GM11168 (cell line): Measurements from ENCODE around the gene TAAR6.
"Not testable (repeated sequence)": the region's sequence is repeated elsewhere in the genome, so short reads cannot be mapped to it uniquely, and the experiment has no call there.

Experiments
- in situ Hi-C: fragments of 300-500 bp; cut with MboI; formaldehyde crosslinking; loops from one replicate; pipeline ENCODE4 v1.12.0; 2022; ENCODE audit warnings: low sequenced_read_pairs; ENCODE audit not compliant: unreplicated experiment

Gene TAAR6, protein sequence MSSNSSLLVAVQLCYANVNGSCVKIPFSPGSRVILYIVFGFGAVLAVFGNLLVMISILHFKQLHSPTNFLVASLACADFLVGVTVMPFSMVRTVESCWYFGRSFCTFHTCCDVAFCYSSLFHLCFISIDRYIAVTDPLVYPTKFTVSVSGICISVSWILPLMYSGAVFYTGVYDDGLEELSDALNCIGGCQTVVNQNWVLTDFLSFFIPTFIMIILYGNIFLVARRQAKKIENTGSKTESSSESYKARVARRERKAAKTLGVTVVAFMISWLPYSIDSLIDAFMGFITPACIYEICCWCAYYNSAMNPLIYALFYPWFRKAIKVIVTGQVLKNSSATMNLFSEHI

DNA sequence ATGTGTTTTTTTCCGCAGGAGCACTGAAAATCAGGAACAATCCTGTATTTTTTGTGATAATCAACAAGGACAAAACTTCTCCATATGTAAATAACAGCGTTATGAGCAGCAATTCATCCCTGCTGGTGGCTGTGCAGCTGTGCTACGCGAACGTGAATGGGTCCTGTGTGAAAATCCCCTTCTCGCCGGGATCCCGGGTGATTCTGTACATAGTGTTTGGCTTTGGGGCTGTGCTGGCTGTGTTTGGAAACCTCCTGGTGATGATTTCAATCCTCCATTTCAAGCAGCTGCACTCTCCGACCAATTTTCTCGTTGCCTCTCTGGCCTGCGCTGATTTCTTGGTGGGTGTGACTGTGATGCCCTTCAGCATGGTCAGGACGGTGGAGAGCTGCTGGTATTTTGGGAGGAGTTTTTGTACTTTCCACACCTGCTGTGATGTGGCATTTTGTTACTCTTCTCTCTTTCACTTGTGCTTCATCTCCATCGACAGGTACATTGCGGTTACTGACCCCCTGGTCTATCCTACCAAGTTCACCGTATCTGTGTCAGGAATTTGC lies at the start of gene TAAR6:
TSS of gene TAAR6 (plus strand) at position 102 of the 557 bp plus-strand sequence. CDS start at position 102, 0 bp downstream.
- in situ Hi-C loops = no loop called here

DNA sequence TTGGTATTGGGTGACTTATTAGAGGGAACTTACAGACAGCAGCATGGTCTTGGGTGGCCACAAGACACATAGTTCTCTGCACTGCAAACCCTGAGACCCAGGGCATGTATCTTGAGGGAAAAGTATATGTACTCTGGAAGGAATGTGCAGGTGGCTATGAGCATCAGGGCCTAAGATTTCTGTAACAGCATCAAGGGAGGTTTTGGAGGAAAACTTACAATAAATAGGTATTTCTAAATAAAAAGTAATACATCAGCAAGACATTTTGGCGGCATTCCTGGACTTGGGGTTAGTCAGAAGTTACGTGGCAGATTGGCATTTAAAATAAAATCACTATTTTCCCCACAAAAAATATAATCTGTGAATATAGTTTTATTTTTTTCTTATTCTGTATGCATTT lies 49.2 kb upstream of the TAAR6 start:
- in situ Hi-C loops = no loop called here

DNA sequence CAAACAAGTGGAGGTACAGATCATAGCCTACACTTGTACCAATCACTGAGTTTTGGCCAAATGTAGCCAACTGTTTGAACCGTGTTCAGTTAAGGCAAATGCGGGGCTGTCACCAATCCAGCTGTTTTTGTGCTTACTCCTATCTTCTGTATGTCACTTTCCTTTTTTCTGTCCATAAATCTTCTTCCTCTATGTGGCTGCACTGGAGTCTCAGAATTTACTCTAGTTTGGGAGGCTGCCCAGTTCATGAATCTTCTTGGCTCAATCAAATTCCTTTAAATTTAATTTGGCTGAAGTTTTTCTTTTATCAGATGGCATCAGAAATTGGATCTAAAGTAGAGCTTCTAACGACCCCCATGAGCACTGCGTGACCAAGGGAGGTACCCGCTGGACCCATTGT lies 45.5 kb upstream of the TAAR6 start:
- in situ Hi-C loops = no loop called here

DNA sequence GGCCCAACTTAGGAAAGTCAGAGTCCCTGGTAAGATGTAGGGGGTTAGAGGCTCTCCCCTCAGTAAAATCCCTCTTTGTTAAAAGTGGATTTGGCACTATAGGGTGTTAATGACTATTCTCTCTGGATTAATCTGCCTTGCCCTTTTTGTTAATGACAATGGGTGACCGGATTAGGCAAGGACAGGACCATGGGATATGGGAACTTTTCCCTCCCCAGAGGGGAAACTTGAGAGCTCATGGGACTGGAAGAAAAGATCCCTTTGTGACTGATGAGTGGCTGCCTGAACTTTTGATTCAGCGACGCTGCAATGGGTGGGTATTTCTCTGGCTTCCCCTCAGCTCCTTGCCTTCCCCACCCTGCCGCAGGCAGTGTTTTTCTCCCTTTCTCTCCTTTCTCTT lies 44.3 kb upstream of the TAAR6 start:
- in situ Hi-C loops = no loop called here

DNA sequence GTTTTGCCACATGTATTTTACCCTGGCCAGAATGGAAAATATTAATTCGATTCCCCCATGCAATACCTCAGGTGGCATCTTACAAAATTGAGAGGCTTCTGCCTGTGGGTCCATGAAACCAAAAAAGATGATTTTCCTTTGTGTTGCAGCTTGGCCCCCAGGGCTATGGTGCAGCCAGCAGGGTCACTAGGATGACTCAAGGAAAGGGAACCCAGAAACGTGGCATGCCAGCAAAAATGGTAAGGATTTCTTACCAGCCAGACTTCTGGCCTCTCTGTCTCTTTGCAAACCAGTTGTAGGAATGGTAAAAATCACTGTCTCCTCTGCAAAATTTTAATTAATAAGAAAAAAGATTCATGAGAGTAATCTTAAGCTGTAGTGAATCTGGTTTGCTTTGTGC lies 43.7 kb upstream of the TAAR6 start:
- in situ Hi-C loops = no loop called here

DNA sequence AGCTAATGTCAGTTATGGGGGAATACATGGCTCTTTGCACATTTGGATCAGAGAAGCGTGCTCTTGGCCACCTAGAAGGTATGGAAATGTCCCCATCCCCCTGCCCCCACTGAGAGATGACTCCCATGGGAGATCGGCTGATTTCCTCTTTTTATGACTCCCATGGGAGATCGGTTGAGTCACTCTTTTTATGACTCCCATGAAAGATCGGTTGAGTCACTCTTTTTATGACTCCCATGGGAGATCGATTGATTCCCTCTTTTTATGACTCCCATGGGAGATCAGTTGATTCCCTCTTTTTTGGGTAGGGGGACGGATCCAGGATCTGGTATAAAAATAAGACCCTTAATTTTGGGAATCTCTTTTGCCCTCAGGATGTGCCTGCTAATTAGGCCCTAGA lies 42.3 kb upstream of the TAAR6 start:
- in situ Hi-C loops = no loop called here

DNA sequence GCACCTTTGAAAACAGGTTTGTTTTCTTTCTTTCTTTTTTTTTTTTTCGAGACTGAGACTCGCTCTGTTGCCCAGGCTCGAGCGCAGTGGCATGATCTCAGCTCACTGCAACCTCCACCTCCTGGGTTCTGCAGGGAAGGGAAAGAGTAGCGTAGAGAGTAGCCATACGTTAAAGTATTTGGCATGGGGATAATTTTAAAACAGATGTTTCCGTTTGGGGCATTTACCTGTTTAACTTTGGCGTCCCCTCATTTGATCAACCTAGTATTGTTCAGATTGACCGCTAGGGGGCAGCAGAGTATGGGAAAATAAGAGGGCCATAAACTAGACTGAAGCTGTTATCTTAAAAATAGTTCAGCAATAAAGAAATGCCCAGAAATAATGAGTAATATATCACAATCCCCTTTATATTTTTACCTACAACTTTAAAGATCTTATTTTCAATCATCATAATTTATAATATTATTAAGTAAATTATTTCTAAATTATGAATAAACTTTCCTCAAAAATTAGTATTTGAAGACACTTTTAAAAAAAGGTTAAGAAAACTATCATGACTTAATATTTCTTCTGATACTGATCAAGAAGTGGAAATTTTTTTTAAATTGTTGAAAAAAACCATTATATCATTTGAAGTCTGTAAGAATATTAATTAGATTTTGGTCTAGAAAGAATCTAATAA lies 39.7 kb upstream of the TAAR6 start:
- in situ Hi-C loops = loop anchor here (10.0 kb wide), 1 partner anchor 244 kb away; no protein-coding TSS in a partner anchor

DNA sequence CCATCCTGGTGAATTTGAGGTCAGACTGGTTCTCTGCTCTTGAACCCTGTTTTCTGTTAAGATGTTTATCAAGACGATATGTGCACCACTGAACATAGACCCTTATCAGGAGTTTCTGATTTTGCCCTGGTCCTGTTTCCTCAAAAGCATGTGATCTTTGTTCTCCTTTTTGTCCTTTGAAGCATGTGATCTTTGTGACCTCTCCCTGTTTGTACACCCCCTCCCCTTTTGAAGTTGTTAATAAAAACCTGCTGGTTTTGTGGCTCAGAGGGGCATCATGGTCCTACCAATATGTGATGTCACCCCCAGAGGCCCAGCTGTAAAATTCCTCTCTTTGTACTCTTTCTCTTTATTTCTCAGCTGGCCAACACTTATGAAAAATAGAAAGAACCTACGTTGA lies 35.6 kb upstream of the TAAR6 start:
- in situ Hi-C loops = loop anchor here (10.0 kb wide), 1 partner anchor 240 kb away; no protein-coding TSS in a partner anchor

DNA sequence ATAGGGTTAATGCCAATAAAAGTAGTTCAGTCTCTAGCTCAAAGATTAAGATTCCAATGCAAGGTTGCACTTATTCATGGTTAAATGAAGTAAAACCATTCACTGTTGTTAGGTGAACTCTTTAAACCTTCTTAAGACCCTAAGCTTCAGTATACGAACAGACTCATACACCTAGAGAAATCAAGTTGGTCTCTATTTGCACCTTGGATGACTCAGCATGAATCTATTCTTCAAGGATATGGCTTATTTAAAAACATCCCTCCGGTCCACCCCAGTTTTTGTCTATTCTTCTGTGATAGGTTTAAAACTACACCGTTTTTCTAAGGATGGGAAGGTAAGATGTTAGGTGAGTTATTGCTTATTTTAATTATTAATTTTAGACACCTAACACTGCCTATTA lies 33.0 kb upstream of the TAAR6 start:
- in situ Hi-C loops = loop anchor here (10.0 kb wide), 1 partner anchor 238 kb away; no protein-coding TSS in a partner anchor

DNA sequence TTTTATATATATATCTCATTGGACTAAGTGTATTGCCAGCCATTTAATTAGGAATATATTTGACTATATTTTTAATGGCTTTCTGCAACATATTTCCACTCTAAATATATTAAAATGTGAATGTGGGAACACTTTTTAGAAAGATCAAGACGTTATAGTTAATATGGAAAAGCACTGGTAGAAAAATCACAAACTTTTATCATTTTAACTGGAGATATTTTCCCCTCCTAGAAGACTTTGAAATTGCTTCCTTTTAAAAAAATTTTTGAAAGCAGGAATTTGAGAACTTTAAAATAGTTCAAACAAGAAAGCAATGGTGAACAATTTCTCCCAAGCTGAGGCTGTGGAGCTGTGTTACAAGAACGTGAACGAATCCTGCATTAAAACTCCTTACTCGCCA lies 32.1 kb upstream of the TAAR6 start, which contains the start of gene TAAR9:
TSS of gene TAAR9 (plus strand) at position 301 of the 400 bp plus-strand sequence. CDS start at position 314, 13 bp downstream.
- in situ Hi-C loops = loop anchor here (10.0 kb wide), 1 partner anchor 237 kb away; no protein-coding TSS in a partner anchor

DNA sequence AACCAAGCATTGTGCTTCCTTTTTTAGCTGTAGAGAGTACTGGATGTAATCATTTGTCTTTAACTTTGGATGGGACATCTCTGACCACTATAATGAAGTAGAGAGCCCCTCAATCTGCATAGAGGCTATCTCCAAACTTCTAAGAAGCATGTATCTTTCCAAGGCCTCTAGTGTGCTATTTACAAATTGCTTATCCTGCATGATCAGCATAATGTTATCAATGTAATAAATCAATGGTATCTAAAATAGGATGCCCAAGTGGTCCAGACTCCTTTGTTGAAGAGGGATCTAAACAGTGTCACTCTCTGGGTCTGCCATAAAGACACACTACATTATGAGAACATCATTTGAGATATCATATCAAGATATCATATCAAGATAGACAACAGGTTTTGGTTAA lies 25.3 kb upstream of the TAAR6 start:
- in situ Hi-C loops = no loop called here

DNA sequence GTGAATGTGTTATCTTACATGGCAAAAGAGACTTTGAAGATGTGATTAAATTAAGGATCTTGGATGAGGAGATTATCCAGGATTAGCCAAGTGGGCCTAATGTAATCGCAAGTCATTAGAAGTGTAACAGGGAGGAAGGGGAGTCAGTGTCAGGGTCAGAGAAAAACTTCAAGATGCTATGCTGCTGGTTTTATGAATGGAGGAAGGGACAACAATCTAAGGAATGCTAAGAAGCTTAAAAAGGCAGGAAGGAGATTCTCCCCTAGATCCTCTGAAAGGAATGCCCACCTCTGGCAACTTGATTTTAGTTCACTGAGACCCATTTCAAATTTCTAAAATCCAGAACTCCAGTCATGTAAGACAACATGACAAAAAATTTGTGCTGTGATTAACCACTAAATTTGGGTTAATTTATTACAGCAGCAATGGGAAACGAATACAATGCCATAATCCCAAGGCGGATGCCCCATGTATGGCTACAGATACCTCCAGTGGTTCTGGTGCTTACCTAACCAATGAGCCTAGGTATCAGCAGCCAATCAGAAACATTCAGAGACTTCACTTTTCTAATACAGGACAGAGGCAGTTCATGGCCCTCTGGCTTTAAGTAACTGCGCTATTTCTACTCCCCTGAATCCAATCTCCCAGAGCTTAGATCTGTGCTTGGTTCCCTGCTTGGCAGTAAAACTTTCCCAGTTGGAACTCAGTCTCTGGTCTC lies 21.2 kb upstream of the TAAR6 start:
- in situ Hi-C loops = no loop called here

DNA sequence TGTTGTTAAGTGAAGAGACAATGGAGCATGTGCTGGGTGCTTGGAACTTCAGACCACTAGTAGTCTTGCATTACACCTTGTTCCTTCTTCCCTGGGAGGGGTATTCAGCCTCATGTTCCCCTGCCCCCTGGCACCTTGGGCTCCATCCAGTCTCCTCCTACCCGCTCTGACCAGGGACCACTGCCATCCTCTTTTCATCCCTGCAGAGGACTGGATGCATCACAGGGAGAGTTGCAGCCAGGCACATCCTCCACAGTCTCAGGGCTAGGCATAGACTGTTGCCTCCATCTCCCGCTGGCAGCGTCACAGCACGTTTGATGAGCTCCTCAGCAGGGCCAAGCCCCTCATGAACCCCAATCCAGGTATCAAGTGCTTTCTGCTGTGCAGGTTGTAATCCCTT lies 18.9 kb upstream of the TAAR6 start:
- in situ Hi-C loops = no loop called here

DNA sequence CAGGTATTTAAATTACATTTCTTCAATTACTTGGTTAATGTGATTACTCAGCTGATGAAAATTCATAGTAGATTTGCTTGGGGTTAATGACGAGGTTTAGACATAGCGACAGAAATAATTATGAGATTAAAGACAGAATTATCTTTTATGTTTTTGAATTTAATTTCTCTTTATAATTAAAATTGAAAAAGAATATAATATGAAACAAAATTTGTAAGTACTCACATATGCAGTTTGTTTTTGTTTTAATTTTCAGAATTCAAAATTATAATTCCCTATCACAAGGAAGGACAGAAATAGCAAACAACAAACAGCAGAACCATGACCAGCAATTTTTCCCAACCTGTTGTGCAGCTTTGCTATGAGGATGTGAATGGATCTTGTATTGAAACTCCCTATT lies 17.8 kb upstream of the TAAR6 start, which contains the start of gene TAAR8:
TSS of gene TAAR8 (plus strand) at position 301 of the 400 bp plus-strand sequence. CDS start at position 322, 21 bp downstream.
- in situ Hi-C loops = no loop called here

DNA sequence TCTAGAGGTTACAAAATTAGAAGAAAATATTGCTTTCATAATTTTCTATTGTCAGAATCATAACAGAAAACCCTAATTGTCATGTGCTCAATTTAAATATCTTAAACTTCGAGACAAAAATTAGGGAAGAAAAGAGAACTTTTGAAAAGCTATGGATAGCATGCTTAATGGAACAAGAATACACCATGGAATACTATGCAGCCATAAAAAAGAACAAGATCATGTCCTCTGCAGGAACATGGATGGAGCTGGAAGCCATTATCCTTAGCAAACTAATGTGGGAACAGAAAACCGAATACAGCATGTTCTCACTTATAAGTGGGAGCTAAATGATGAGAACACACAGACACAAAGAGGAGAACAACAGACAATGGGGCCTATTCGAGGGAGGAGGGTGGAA lies 10.0 kb upstream of the TAAR6 start:
- in situ Hi-C loops = not testable (repeated sequence)

DNA sequence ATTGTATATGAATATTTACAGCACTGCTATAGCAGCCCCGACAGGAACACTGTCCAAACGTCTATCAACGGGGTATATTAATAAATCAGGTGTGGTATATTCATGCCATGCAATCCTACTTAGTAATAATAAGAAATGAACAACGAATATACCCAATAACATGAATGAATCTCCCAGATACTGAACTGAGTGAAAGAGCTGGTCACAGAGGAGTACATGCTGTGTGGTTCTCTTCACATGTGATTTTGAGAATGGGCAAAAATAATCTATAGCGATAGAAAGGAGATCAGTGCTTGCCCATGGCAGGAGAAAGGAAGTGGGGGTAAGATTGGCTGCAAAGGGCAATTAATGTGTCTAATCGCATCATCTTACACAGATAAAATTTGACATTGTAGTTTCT lies 3.7 kb upstream of the TAAR6 start:
- in situ Hi-C loops = no loop called here

DNA sequence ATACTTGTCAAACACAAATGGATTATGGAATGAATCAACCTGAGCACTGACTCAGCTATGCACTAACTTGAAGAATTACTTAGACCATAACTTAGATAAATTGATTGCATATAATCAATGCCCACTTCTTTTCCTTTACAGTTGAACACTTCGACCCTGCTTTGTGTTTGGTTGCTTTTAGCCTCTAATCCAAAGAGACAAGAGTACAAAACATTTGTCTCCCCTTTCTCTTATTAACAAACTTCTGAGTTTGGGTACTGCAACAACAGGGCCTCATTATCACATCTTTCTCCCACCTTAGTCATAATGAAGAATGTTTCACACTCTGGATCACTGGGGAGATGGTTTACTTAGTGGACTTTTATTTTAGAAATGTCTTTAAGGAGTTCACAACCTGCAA lies 2.6 kb upstream of the TAAR6 start:
- in situ Hi-C loops = no loop called here

DNA sequence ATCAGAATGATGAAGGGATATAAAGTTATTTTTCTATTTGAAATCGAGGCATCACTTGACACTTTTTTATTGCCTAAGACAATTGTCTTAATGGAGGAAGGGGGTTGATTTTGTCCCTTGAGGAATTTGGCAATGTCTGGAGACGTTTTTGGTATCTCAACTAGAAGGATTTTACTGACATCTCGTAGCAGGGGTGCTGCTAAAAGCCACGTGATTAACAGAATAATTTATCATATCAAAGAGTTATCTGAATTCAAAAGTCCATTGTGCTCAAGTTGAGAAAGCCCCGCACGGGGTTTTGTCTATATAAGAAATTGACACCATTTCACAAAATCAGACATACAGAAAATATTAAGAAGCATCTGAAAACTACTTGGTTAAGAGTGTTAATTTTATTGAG lies 1.5 kb upstream of the TAAR6 start:
- in situ Hi-C loops = no loop called here

DNA sequence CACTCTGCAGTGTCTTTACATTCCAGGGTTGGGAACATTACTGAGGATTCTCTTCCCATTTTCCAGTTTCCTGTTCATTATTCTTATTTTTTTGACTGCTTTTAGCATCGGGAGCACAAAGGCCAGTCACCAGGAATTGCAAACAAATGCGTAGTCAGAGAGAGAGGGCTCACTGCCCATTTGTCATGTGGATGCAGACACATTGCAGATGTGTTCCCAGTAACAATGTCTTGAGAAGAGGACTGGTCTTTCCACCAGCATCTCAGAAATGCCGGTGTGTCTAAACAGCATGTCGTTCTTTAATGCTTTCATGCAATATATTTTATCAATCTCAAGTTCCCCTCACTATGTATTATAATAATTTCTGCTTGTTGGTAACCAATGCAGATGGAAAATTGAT lies 952 bp upstream of the TAAR6 start:
- in situ Hi-C loops = no loop called here

DNA sequence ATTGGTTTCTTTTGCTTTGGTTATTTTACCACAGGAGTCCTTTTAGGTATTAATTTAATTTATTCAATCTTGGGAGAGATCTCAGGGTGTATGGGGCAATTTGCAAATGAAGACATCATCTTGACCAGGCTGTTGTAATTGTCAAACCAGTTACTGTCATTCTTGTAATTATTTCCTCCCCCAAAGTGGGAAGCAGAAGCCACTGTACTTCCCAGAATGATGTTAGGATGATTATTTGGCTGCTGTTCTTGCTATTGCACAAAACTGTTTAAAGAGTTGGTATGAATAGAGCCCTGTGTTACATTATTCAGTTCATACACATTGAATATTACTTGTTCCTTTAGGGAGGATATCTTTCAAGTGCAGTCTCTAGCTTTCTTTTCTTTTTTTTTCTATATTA lies 1.7 kb downstream of the TAAR6 start:
- in situ Hi-C loops = no loop called here
